ENCODE measurements around the gene ARFGEF2. TPM values are rescaled to one million over a fixed set of nuclear protein-coding genes. Genes with fewer than 3 reads are reported as not detected.

Gene ARFGEF2
- total RNA-seq, 1 donor from 2014 or later, result 28.4 TPM

Small RNAs within 50 kb of the gene (small RNA-seq; reads per million reads assigned to genes)
- not detected for gene SNAP23P1 (ENCODE audit: low replicate concordance)

Other genes with a start within 250 kb of the ARFGEF2 start
- 15.8 TPM for gene PREX1, start 93.7 kb upstream of the ARFGEF2 start, total RNA-seq
- gene CSE1L, start 124.6 kb downstream of the ARFGEF2 start, total RNA-seq, result 60.8 TPM

Measured in skin of body (tissue), 2 donors.